AML-193 (cell line): ENCODE results near the gene RNF112.
A peak's percentile ranks its signal among the peaks of the same experiment; 100 is the strongest.

Experiments
- DNase-seq, 2 experiments: peaks; one replicate each; lab custom pipeline; 2025; lab: John Stamatoyannopoulos, UW

Gene RNF112

GRCh38 chr17:19410875-19411620, at the start of gene RNF112:
Gene RNF112, plus strand, starts transcription at chr17:19411232. Its CDS starts 177 bp downstream, at chr17:19411409.
- DNase-seq: no peak

DNA sequence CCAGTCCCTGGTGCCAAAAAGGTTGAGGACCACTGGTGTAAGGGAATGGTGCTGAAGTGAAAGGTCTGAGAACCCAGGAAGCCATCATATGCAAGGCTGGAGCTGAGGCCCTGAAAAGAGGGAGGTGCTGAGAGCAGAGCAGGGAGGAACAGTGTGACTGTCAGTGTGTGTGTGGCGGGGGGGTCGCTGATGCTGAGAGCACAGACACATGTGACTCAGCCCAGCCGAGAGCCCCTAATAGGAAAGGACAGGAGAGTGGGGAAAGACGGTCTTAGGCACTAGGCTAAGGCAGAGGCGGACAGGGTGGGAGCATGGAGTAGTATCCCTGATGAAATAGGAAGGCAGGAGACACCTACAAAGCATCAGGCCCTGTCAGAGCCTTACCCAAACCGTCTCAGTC, 49.7 kb upstream of the RNF112 start:
- no peak for DNase-seq

GRCh38 chr17:19361944-19362276, 49.1 kb upstream of the RNF112 start:
- no peak for DNase-seq

GRCh38 chr17:19362277-19363113, 48.5 kb upstream of the RNF112 start, which contains the start of gene B9D1:
Gene B9D1, minus strand, starts transcription at chr17:19362723. Its CDS starts 154 bp downstream, at chr17:19362569.
- DNase-seq: peak; percentile 85

DNA sequence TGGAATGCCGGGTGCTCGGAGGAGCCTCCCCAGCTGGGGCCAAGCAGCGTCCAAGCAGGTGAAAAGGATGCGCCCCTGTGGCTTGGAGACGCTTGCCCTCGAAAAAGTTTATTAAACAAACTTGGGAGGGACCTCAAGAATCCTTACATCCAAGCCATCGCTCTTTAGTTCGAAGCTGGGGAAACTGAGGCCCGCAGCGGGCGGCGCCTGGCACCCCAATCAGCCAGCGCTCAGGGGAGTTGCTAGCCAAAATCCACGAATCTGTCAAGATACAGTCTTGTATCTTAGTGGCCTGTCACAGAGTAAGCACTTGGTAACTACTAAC, 48.0 kb upstream of the RNF112 start:
- DNase-seq: no peak

DNA sequence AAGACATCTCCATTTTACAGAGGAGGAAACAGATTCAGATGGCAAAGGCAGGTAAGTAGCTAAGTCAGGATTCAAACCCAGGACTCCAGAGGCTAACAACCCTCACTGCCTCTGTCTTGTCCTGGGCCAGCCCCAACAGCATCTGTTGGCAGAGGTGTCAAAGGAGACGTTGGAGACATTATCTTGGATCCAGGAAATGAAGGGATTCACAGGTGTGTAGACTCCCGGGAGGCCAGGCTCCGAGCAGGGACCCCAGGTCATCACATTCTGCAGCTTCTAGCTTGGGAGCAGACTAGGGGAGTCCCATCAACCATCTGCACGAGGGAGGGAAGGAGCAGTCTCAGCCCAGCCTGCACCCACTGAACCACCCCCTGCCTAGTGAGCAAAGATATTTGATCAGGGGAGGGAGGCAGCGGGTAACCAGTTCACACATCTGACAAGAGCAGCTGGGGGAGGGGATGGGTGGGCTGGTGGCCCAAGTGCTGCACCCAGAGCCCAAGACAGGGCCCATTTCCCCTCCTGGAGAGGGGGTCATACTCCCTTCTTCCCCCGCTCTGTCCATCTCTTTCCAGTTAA, 47.5 kb upstream of the RNF112 start:
- DNase-seq: no peak

GRCh38 chr17:19364699-19365498, 46.1 kb upstream of the RNF112 start:
- no peak for DNase-seq

DNA sequence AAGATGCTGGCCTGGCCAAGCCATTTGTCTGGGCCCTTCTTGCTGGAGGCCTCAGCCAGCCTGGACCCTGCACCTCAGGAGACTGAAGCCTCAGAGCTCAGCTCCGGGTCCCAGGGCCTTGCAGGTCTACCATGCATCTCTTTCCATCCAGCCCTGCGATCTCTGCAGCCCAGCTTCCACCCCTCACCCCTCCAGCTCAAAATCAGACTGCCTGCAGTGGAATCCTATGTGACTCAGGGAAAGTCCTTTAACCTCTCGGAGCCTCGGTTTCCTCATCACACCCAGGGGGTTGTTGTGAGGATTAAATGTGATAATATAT, 45.6 kb upstream of the RNF112 start:
- no peak for DNase-seq

- DNase-seq: no peak
These were observed 45.0 kb upstream of the RNF112 start for GRCh38 chr17:19365833-19366636.

DNA sequence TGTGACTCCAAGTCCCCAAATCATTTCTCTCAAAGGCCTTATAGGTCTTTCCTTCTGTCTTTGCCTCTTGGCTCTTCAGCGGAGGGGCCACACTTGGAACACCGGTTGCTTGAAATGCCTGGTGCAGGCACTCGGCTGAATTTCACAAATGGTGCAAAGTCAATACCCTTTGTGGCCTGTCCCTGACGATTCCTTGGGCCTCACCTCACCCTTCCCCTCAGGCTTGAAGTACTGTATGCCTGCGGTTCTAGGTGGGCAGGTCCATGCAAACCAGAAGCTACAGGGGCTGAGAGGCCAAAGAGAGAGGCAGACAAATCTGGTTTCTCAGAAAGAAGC, 44.4 kb upstream of the RNF112 start:
- DNase-seq: no peak

GRCh38 chr17:19368229-19368628, 42.8 kb upstream of the RNF112 start:
- DNase-seq: no peak

DNA sequence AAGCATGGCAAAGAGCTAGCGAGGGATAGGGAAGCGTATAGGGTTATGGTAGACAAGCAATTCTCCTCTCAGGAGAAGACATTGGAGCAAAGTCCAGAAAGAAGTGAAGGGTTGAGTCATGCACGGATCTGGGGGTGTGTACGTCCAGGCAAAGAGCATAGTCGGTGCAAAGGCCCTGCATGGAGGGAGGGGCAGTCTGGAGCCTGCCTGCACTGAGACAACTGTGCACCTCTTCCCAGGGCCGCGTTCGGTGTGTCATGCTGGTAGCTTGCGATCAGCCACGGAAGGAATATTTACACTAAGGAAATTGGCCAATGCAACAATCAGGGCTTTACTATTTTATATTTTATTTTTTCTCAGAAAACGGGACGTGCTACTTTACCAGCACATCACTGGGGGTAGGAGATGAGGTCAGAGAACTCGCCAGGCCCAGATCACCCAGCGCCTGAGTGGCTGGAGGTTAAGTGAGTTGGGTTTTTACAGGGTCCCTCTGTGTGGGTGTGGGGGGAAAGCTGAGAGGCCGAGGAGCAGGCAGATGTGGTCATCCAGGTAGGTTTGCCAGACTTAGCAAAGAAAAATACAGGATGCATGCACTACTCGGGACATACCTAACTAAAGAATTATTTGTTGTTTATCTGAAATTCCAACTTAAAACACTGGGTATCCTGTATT, 41.8 kb upstream of the RNF112 start:
- DNase-seq: no peak

DNA sequence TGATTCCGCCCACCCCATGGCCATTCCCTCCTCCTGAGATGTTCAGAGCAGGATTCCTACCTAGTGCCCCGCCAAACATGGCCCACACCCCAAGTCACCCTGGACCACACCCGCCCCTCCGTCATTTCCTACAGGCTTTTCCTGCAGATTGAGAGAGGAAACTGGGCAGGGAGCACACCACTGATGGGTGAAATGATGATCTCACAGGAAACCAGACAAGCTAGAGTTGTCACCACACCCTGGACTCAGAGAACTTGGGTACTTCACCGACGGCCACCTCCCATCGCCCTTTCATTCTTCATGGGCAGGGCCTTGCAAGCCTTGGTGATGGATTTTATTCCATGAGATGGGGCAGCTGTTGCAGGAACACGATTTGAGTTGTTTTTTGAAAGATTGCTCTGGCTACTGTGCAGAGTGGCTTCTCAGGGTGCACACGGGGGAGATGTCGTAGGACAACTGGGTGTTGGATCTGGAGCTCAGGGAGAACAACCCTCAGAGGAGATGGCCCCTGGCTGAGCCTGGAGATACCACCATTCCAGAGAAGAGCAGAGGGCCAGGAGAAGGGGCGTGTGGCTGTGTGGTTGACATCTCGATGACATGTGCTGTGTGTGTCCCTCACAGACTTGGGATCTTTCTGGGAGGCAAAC, 41.1 kb upstream of the RNF112 start:
- DNase-seq: no peak

DNA sequence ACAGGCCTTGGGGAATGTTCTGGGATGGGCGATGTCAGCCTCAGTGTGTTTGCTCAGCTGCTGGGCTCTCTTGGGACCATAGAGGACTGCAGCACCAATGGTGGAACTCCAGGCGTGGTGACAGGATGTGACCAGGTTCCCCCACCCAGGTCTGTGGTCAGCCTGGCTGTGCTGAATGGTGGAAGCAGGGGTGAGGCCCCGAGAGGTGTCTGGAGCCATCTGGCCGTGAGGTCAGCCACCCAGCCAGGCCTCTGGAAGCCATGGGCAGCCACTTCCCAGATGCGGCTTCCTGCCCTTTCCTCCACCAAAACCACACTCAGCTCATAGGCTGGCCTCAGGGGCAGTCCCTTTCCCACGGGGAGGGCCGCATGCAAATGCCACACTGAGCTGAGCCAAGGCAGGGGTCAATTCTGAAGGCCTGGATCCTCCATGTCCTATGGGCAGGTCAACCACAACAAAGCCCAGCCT, 40.5 kb upstream of the RNF112 start:
- DNase-seq: peak; percentile 28 to 36

DNA sequence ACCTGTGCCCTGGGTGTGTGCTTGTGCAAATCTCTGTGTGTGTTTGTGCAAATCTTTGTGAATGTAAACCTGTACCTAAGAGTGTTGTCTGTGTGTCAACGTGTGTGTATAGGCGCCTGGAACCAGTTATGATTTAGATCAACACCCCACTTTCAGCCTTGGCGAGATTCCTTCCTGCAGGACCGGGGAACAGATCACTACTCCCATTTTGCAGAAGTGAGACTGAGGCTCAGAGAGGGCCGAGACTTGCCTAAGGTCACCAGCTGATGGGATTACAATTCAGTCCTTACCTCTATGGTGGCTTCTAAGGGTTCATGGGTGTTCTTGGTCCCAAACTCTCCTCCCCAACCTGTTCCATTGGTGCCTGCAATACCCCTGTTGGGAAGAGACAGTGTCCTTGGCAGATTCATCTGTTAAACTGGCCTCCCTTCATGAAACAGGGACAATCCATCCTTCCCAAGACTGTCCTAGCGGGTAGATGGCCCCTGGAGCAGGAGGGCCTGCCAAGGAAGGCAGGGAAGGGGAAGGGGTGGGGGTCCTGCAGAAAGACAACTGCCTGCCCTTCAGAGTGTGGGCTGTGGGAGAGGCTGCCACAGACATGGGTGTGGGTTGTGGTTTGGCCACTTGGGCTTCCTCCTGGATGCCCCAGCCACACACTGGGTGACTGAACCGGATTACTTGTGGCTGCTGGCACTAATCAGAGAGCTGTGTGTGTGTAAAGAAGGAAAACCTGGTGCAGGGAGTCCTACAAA, 39.6 kb upstream of the RNF112 start:
- DNase-seq: peak; percentile 16 to 25

GRCh38 chr17:19372011-19372370, 39.0 kb upstream of the RNF112 start:
- no peak for DNase-seq

GRCh38 chr17:19372439-19372838, 38.6 kb upstream of the RNF112 start:
- no peak for DNase-seq

DNA sequence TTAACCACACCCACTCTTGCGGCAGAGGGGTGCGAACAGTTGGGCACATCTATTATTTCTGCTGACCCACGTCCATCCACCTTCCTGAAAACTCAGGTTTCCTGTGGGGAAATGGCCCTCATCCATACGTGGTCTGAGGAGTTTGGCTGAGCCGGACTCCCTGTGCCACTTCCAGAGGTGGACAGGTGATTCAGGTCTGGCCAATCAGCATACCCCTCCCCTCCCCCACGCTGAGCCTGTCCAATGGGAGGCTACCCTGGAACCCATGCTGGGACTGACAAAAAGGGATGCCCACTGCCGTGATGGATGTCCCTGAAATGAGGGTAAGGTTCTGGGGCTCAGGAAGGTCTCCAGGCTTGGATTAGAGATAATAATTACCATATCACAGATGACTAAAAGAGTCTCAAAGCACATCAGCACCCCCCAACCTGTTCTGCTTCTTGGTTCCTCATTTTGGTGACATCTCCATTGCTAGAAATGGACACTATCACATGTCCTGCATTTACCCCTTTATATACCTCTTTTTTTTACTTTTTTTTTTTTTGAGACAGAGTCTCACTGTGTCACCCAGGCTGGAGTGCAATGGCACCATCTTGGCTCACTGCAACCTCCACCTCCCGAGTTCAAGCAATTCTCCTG, 38.0 kb upstream of the RNF112 start:
- DNase-seq: peak; percentile 11 to 56

DNA sequence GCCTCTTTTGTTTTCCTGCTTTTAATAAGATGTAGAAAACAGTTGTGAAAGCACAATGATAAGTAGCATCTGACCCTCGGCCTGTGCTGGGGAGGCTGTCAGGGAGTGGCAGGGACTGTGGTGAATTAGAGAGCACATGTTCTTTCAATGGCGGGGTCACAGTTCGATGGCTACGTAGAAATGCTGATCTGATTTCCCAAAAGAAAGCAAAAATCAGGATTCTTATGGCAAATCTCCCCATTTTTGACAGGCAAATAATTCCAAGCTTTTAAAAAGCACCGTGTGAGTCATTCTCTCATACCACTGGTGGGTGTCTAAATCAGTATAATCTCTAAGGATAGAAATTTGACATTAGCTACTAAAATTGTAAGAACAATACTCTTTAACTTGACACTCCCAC, 36.9 kb upstream of the RNF112 start:
- no peak for DNase-seq
